Tibial nerve (tissue), 4 donors: ENCODE results near the gene SEMA6A.

Experiments used
- CTCF ChIP-seq, 5 experiments: fragments of 200-600 bp in 3 of 5; fragments of 450-650 bp in 2 of 5; sonication (generic) in 3 of 5; IDR thresholded peaks; one replicate each; pipeline ENCODE4 v1.5.1; 2016 to 2019; ENCODE audit warnings: antibody characterized with exemption in 5 of 5, mild to moderate bottlenecking in 3 of 5, moderate library complexity in 2 of 5
- EP300 ChIP-seq, 2 donors: sonication (generic); formaldehyde crosslinking; IDR thresholded peaks; one replicate each; pipeline ENCODE4 v1.6.1; 2017; ENCODE audit warnings: antibody characterized with exemption in 2 of 2, mild to moderate bottlenecking in 1 of 2
- POLR2A ChIP-seq, 2 donors: fragments of 450-650 bp; IDR thresholded peaks; one replicate each; pipeline ENCODE4 v1.6.1; 2017; ENCODE audit warnings: antibody characterized with exemption in 2 of 2, mild to moderate bottlenecking in 2 of 2, moderate library complexity in 2 of 2

GRCh38 chr5:116466727-116467464, 107.7 kb downstream of the SEMA6A start:
- TF ChIP-seq CTCF (IDR thresholded peaks at IDR 0.05) (no peak), POLR2A (IDR thresholded peaks at IDR 0.05) (no peak), EP300 (IDR thresholded peaks at IDR 0.05) (no peak)
